Hindlimb muscle (tissue), 1 donor: ENCODE data around the gene LGALS4. TPM values are rescaled to one million over a fixed set of nuclear protein-coding genes. Genes with fewer than 3 reads are reported as not detected.
A peak's percentile ranks its signal among the peaks of the same experiment; 100 is the strongest.
"Not testable (repeated sequence)": the region's sequence is repeated elsewhere in the genome, so short reads cannot be mapped to it uniquely, and the experiment has no call there.

Experiments
- DNase-seq: peaks from one replicate; pipeline ENCODE4 v3.0.0-alpha.2; 2013
- polyA plus RNA-seq: library from polyadenylated mRNA; unstranded; fragments of 120-200 nt; gene quantifications from one replicate; pipeline ENCODE4 v1.2.1, GENCODE V29; 2013; ENCODE audit not compliant: insufficient read length

Gene LGALS4
- 1.5 TPM for polyA plus RNA-seq

GRCh38 chr19:38812841-38813320 is at the start of gene LGALS4:
LGALS4 (minus strand) TSS chr19:38812945; CDS start chr19:38812886, 59 bp downstream.
- DNase-seq: no peak

DNA sequence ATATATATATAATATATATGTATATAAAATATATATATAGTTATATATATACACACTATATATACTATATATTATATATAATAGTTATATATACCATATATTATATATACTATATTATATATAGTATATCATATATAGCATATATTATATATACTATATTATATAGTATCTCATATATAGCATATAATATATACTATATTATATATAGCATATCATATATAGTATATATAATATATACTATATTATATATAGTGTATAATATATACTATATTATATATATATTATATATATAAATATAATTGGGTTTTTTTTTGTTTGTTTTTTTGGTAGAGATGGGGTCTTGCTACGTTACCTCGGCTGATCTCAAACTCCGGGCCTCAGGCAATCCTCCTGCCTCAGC is 48.6 kb upstream of the LGALS4 start:
- no peak for DNase-seq

GRCh38 chr19:38859631-38860204 is 47.0 kb upstream of the LGALS4 start:
- not testable (repeated sequence) for DNase-seq

DNA sequence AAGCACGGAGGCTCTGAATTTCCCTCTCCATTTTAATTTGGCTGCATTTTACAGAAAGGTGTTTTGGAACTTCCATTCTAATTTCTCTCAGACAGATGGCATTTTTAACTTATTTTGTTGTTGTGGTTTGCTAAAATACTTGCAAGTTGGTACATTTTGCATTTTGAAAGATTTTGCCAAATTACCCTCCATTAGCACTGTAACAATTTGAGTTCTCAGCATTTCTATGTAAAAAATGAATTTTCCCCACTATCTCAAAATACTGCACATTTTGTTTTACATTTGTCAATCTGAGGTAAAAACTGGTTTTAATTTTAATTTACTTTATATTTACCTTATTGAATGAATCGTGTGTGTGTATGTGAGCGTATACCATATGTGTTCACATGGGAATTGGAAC is 44.1 kb upstream of the LGALS4 start:
- no peak for DNase-seq

- not testable (repeated sequence) for DNase-seq
Measured at GRCh38 chr19:38855751-38856150, 43.0 kb upstream of the LGALS4 start.

DNA sequence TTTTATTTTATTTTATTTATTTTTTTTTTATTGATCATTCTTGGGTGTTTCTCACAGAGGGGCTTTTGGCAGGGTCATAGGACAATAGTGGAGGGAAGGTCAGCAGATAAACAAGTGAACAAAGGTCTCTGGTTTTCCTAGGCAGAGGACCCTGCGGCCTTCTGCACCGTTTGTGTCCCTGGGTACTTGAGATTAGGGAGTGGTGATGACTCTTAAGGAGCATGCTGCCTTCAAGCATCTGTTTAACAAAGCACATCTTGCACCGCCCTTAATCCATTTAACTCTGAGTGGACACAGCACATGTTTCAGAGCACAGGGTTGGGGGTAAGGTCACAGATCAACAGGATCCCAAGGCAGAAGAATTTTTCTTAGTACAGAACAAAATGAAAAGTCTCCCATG is 42.2 kb upstream of the LGALS4 start:
- DNase-seq: not testable (repeated sequence)

DNA sequence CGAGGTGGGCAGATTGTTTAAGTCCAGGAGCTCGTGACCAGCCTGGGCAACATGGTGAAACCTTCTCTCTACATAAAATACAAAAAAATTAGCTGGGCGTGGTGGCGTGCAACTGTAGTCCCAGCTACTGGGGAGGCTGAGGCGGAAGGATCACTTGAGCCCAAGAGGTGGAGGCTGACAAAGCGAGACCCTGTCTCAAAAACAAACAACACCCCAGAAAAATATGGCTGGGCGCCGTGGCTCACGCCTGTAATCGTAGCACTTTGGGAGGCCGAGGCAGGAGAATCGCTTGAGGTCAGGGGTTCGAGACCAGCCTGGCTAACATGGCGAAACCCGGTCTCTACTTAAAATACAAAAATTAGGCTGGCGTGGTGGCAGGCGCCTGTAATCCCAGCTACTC is 40.5 kb upstream of the LGALS4 start:
- DNase-seq: no peak

DNA sequence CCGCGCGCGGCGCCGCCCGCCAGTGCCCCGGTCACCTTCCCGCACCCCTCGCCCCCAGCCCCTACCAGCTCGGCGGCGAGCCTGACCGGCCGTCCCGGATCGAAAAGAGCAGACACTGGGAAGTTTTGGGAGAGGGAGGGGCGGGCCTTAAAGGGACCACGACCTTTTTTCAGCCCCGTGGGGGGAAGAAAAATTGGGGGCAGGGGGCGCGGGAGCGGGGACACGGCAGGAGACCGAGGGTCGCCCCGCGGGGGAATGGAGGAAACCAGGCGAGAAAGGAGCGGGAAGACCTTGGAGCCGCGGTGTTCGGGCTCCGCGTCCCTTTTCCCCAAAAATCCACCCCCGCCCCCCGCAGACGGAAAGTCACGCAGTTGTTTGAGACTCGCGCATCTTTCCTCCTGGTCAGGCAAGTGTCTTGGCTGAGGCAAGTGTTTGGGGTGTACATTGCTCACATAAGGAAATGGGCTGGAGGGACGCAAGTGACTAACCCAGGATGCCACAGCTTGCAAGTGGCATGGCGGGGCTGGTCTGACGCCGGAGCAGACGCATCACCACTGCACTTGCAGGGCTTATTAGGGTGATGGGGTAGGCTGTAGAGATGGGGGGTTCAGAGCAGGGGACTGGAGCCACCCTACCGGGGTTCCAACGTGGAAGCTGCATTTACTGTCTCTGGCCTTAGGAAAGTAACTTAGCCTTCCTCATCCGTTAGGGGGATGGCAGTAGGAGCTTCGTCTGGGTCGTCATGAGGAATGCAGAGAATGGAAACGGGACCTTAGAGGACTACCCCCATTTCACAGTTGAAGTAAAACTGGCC is 39.7 kb upstream of the LGALS4 start:
- DNase-seq: peak; percentile 69

- DNase-seq: peak; percentile 97
Measured at GRCh38 chr19:38851622-38852230, 39.0 kb upstream of the LGALS4 start.

GRCh38 chr19:38850976-38851621 is 38.4 kb upstream of the LGALS4 start:
- DNase-seq: no peak

- no peak for DNase-seq
Measured at GRCh38 chr19:38850436-38850975, 37.8 kb upstream of the LGALS4 start.

GRCh38 chr19:38849860-38850435 is 37.2 kb upstream of the LGALS4 start, which contains the start of gene HNRNPL:
HNRNPL (minus strand) TSS chr19:38849986; CDS start chr19:38849966, 20 bp downstream.
- DNase-seq: peak; percentile 100

GRCh38 chr19:38849147-38849859 is 36.6 kb upstream of the LGALS4 start:
- peak; percentile 97 for DNase-seq

DNA sequence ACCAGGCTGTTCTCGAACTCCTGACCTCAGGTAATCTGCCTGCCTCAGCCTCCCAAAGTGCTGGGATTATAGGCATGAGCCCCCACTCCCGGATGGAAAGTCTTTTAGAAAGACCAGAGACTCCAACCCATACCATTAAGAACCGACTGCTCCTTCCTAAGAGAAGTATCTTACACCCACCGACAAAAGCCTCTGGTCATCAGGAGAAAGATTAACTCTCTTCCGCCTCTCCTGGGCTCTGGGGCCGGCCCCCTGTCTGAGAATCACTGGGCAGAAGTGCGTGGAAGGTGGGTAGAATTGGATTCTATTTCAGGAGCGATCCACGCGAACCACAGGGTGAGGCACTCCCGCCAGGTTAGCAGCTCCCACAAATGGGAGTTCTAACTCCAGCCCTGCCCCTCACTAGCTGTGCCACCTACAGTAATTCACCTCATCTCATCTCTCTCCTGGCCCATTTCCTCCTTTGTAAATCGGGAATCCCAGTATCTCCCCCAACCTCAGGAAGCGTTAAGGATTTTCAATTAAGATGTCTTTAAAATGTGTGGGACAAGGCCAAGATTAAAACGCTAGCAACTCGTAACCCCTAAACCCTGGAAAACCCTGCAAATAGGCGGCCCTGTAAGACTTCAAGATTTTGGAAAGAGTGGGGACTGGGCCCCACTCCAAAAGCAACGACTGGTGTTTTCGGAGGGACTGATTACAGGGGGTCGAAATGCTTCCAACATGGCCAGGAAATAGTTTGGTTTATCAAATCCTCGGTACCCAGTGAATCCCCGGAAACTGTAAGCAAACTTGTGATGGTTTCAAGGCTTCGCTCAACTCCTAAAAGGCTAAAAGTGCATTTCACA is 35.8 kb upstream of the LGALS4 start:
- DNase-seq: no peak

DNA sequence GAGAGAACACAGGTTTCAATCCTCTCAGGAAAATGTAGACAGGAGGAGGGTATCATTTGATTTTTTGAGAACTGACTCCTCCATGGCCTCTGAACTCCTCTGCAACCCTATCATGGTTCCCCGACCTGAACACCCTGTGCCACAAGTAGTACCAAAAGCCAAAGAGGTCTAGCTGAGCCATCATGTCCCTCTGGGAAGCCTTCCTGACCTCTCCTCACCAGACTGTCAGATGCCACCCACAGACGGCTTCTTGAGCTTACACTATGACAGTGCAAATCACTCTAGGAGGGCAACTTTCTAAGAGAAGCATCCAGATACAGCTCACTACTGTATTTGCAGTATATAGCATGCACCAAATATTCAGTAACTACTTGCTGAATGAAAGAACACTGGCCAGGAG is 33.4 kb upstream of the LGALS4 start:
- DNase-seq: no peak

DNA sequence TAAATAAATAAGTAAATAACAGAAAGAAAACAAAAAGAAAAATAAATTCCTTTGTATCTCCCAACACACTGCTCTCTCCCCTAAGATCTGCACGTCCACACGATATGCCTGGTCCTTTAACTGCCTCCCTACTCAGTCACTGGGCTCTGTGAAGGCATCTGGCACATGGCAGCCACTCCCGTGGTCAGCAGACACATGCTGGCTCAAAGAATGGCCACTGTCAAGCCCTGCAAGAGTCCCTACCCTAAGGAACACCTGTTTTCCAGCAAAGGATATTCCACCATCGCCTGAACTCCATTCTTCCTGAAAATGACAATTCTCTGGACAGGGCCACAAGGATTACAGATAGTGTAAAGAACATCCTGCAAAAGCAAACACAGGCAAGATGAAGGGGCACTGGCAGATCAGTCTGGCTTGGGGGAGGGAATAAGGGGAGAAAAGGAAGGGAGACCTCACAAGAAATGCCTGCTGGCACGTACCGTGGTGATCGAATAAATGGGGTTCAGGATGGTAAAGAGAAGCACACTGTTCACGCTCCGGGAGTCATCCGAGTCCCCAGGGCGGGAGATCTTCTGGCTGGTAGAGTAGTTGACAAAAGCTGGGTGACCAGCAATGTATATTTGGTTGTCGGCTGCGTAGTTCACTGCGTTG is 32.8 kb upstream of the LGALS4 start:
- no peak for DNase-seq

- no peak for DNase-seq
Measured at GRCh38 chr19:38844093-38844686, 31.4 kb upstream of the LGALS4 start.

GRCh38 chr19:38843175-38843758 is 30.5 kb upstream of the LGALS4 start:
- no peak for DNase-seq
